AG10803 (cell line): ENCODE measurements around the gene MYO15A.

Experiments used
- DNase-seq: peaks from one replicate; pipeline ENCODE4 v3.0.0; 2010; ENCODE audit warnings: low read depth
- H3K4me3 ChIP-seq: 2 replicates; pipeline ENCODE4 v1.5.1; 2011; ENCODE audit warnings: mild to moderate bottlenecking, low read length, control low read depth
- CTCF ChIP-seq: conservative IDR thresholded peaks from 2 replicates; pipeline ENCODE4 v1.5.1; 2011; ENCODE audit warnings: mild to moderate bottlenecking, low read length, control low read depth, inconsistent platforms

The MYO15A gene

GRCh38 chr17:18124345-18125126 lies 16.0 kb downstream of the MYO15A start:
- H3K4me3 ChIP-seq: no peak overlapping the region
- no peak for TF ChIP-seq CTCF
- DNase-seq: no peak

DNA sequence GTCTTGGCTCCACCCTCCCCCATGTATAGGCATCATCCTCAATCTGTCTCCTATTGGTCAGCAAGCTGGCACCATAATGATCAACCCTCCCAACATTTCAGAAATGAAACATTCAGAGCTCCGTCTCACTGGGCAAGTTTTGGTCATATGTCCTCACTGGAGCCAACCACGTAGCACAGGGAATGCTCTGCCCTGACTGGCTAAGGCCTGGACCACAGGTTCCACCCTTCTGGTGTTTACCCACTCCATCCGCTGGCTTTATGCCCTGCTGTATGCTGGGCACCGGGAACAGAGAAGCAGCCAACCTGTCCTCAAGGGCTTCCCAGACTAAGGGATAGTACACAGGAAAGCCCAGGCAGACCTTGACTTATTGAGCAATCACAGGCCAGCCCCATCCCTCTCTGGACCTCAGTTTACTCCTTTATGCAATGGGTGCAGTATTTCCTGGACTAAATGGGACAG lies 20.5 kb downstream of the MYO15A start:
- DNase-seq: peak; percentile 25
- no peak for TF ChIP-seq CTCF
- H3K4me3 ChIP-seq: no peak overlapping the region

GRCh38 chr17:18132711-18133110 lies 24.2 kb downstream of the MYO15A start:
- no peak for DNase-seq
- TF ChIP-seq CTCF: no peak

GRCh38 chr17:18136357-18136756 lies 27.8 kb downstream of the MYO15A start:
- no peak for TF ChIP-seq CTCF
- DNase-seq: no peak
- no peak overlapping the region for H3K4me3 ChIP-seq

More at GRCh38 chr17:18132711-18133110, 24.2 kb downstream of the MYO15A start:
- no peak overlapping the region for H3K4me3 ChIP-seq

GRCh38 chr17:18138065-18138749 lies 29.7 kb downstream of the MYO15A start:
- no peak for TF ChIP-seq CTCF
- H3K4me3 ChIP-seq: no peak overlapping the region
- no peak for DNase-seq

DNA sequence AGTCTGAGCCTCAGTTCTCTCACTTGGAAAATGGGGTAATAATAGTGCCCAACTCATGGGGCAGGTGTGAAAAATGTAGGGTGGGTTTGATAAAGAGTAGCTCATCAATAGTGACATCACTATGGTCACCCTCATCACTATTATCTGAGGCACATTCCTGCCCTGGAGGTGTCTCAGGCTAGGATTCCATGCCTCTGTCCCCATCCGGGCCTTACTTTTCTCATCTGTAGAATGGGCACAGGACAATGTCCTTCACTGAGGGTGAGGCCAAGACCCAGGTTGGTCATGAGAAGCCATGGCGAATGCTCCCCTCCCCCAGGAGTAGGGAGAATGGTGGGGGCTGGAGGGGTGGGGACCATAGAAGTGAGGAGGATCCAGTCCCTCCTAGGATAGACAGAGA lies 30.5 kb downstream of the MYO15A start:
- DNase-seq: no peak

More for the DNA sequence above, 30.5 kb downstream of the MYO15A start:
- H3K4me3 ChIP-seq: no peak overlapping the region
- no peak for TF ChIP-seq CTCF
